ENCODE results near the gene CHRNA4. TPM values are rescaled to one million over a fixed set of nuclear protein-coding genes. Genes with fewer than 3 reads are reported as not detected.

The CHRNA4 gene
- total and polyA plus RNA-seq, 3 donors from 2014 or later: 3.3 to 8.3 (median 7.4) TPM

GRCh38 chr20:63334356-63334755, 26.8 kb downstream of the CHRNA4 start:
- peak overlapping the region in 1 of 2 donors; percentile 5 for H3K27ac ChIP-seq
- H3K9me3 ChIP-seq: no peaks in the 10 kb centered on the region
- WGBS, 2 donors: 80 to 89% methylated on average over 8 of the region's 8 CpGs
- intact Hi-C loops (cut with DNase I; ENCODE audit: low total_unique reads): no loop called here
- H3K4me3 ChIP-seq: no peak overlapping the region
- H3K36me3 ChIP-seq (ENCODE audit: low read depth, missing control alignments): no peaks in the 10 kb centered on the region
- DNase-seq: no peak
- no peaks in the 10 kb centered on the region for H3K27me3 ChIP-seq
- TF ChIP-seq CTCF (IDR thresholded peaks at IDR 0.05) (no peak), POLR2A (IDR thresholded peaks at IDR 0.05) (no peak)
- peaks cover 4% of the 10 kb centered on the region for H3K4me1 ChIP-seq

- 84% methylated on average over 17 to 19 of the region's 19 CpGs for WGBS, 2 donors
- no peaks in the 10 kb centered on the region for H3K9me3 ChIP-seq
- no peaks in the 10 kb centered on the region for H3K36me3 ChIP-seq (ENCODE audit: low read depth, missing control alignments)
- H3K27ac ChIP-seq: no peak overlapping the region
- no peaks in the 10 kb centered on the region for H3K27me3 ChIP-seq
- DNase-seq: no peak
- no peak overlapping the region for H3K4me3 ChIP-seq
- peaks cover 4% of the 10 kb centered on the region for H3K4me1 ChIP-seq
- intact Hi-C loops (cut with DNase I; ENCODE audit: low total_unique reads): no loop called here
- TF ChIP-seq CTCF (IDR thresholded peaks at IDR 0.05): no peak
- TF ChIP-seq POLR2A (IDR thresholded peaks at IDR 0.05): no peak
Measured at GRCh38 chr20:63333241-63333836, 27.8 kb downstream of the CHRNA4 start.

DNA sequence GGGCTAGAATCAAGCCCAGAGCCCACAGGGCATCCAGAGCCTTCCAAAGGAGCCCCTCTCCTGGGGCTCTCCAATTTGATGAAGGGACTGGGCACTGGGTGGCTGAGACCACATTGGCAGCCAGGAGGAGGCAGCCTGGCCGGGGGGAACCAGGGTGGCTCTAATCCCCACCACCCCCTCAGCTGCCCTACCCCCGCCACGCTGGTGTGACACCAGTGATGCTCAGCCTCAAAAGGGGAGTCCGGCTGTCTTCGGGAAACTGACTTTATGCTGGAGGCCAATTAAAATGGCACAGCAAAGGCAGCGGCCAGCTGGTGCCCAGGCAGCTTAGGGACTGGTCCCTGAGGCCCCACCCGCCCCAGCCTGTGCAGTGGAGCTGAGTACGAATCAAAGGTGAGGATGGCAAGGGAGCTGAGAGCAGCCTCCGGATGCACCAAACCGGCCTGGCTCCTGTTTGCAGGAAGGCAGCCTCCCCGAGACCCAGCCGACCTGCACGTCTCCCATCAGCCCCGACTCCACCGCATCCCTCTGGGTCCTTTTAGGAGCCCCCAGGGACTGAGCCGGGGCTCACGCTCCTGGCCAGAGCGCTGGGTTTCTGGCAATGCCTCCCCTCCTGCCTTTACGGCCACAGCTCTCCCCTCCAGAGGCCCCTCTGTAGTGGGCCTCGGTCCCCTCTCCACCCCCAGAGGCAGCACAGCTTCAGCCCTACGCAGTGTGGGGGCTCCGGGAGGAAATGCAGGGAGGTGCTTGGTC, 28.5 kb downstream of the CHRNA4 start:
- Histone ChIP-seq H3K27me3 (no peaks in the 10 kb centered on the region), H3K4me1 (peaks cover 4% of the 10 kb centered on the region), H3K36me3 (ENCODE audit: low read depth, missing control alignments) (no peaks in the 10 kb centered on the region), H3K4me3 (no peak overlapping the region), H3K27ac (no peak overlapping the region), H3K9me3 (no peaks in the 10 kb centered on the region)
- DNase-seq: no peak
- intact Hi-C loops (cut with DNase I; ENCODE audit: low total_unique reads): no loop called here
- TF ChIP-seq CTCF (IDR thresholded peaks at IDR 0.05) (no peak), POLR2A (IDR thresholded peaks at IDR 0.05) (no peak)
- 90% methylated on average over 18 to 22 of the region's 22 CpGs for WGBS, 2 donors

GRCh38 chr20:63331741-63332400, 29.3 kb downstream of the CHRNA4 start:
- Histone ChIP-seq H3K36me3 (ENCODE audit: low read depth, missing control alignments) (no peaks in the 10 kb centered on the region), H3K4me3 (no peak overlapping the region), H3K27ac (no peak overlapping the region), H3K27me3 (no peaks in the 10 kb centered on the region), H3K4me1 (peaks cover 4% of the 10 kb centered on the region), H3K9me3 (no peaks in the 10 kb centered on the region)
- no peak for TF ChIP-seq CTCF (IDR thresholded peaks at IDR 0.05)
- no peak for TF ChIP-seq POLR2A (IDR thresholded peaks at IDR 0.05)
- DNase-seq: no peak
- intact Hi-C loops (cut with DNase I; ENCODE audit: low total_unique reads): no loop called here
- WGBS, 2 donors: 94 to 96% methylated on average over 8 of the region's 8 CpGs

Measured in testis (tissue), 3 donors.